Measurements from ENCODE around the gene EIF1AX. TPM values are rescaled to one million over a fixed set of nuclear protein-coding genes. Genes with fewer than 3 reads are reported as not detected.

The EIF1AX gene
- total and polyA plus RNA-seq, 7 experiments from 2014 or later: 40.2 to 133 (median 59.1) TPM

DNA sequence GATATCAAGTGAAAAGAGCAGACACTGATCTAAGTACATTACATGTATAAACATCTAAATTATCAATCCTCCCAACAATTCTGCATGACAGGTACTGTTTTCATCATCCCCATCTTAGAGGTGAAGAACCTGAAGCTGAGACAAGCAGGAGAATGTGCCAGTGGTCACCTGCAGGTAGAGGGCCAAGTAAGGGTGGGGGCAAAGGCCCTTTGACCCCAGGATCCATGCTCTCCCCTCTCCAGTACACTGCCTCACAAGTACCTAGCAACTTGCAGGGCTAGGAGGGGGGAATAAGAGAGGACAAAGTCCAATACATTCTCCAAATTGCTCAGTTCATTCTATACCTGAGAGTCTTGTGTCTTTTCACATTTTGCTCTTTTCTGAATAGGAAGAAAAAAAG, 16.7 kb downstream of the EIF1AX start:
- H3K27ac Mint-ChIP-seq: peak overlapping the region in 1 of 9 donors; percentile 47
- POLR2A ChIA-PET: no interaction called here

DNA sequence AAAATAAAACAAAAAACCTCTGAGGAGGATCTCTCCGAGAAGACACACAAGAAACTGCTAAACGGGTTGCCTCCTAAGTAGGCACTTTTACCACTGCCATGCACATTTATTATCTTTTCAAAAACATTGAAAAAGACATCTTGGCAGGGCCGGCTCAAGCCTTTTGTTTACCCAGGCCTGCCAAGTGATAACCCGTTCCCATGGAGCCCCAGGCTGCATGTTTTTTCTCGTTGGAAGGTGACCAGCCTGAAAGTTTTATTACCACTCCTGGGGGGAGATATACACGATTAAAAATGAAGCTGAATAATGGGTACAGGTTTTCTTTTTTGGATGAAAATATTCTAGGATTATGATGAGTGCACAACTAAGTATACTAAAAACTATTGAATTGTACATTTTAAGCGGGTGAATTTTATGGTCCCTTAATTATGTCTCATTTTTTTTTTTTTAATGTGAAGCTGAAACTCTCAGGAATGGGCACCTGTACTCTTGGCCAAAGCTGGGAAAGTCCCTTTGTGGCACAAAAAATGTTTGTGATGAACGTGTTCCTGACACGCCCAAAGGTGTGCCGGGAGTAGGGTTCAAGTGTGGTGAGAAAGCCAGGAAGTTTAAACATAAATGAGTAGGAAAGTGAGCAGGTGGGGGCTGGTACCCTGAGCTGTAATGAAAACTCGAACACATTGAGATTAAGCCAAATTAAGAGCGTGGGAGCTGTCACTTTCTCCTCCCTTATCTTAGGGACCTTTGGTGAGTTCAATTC, 23.4 kb downstream of the EIF1AX start:
- ChIA-PET POLR2A (no interaction called here), CTCF (interaction anchor here (0.7 kb wide), 1 partner anchor 252 kb away, joined by 4 read pairs; no protein-coding TSS in a partner anchor)
- Histone ChIP-seq H3K27ac (ENCODE audit: low read depth, low read length) (no peak overlapping the region), H3K36me3 (ENCODE audit: control insufficient read depth in 2 of 3, insufficient read depth in 3 of 3, low read length in 3 of 3) (no peaks in the 10 kb centered on the region), H3K4me3 (ENCODE audit: low read length) (no peak overlapping the region), H3K4me1 (ENCODE audit: control insufficient read depth in 2 of 2, insufficient read depth in 2 of 2, low read length in 2 of 2) (peaks cover 0 to 3% of the 10 kb centered on the region in 2 donors), H3K27me3 (ENCODE audit: control insufficient read depth in 2 of 2, insufficient read depth in 2 of 2, low read length in 2 of 2) (peaks cover 0 to 2% of the 10 kb centered on the region in 2 donors), H3K9me3 (ENCODE audit: control insufficient read depth in 2 of 3, low read length in 3 of 3) (no peaks in the 10 kb centered on the region)
- Mint-ChIP-seq H3K4me1 (peaks cover 0 to 17% (median 5%) of the 10 kb centered on the region in 7 donors), H3K27me3 (peaks cover 12 to 38% (median 18%) of the 10 kb centered on the region in 5 donors), H3K36me3 (peaks cover 0 to 3% (median 0%) of the 10 kb centered on the region in 5 donors), H3K4me3 (peak overlapping the region in 2 of 10 donors; percentile 3 to 39), H3K27ac (no peak overlapping the region), H3K9me3 (no peaks in the 10 kb centered on the region)
- ATAC-seq: no peak
- no peak for DNase-seq
- intact Hi-C loops (cut with micrococcal nuclease): no loop called here

More for the DNA sequence above, 16.7 kb downstream of the EIF1AX start:
- Histone ChIP-seq H3K27me3 (ENCODE audit: control insufficient read depth in 2 of 2, insufficient read depth in 2 of 2, low read length in 2 of 2) (no peaks in the 10 kb centered on the region), H3K27ac (ENCODE audit: low read depth, low read length) (no peak overlapping the region), H3K9me3 (ENCODE audit: control insufficient read depth in 2 of 3, low read length in 3 of 3) (no peaks in the 10 kb centered on the region), H3K4me1 (ENCODE audit: control insufficient read depth in 2 of 2, insufficient read depth in 2 of 2, low read length in 2 of 2) (no peaks in the 10 kb centered on the region), H3K4me3 (ENCODE audit: low read length) (no peak overlapping the region), H3K36me3 (ENCODE audit: control insufficient read depth in 2 of 3, insufficient read depth in 3 of 3, low read length in 3 of 3) (peaks cover 0 to 4% (median 0%) of the 10 kb centered on the region in 3 experiments)
- DNase-seq: no peak
- Mint-ChIP-seq H3K36me3 (peaks cover 0 to 15% (median 0%) of the 10 kb centered on the region in 5 donors), H3K27me3 (no peaks in the 10 kb centered on the region), H3K4me3 (no peak overlapping the region), H3K4me1 (peaks cover 0 to 6% (median 0%) of the 10 kb centered on the region in 7 donors), H3K9me3 (no peaks in the 10 kb centered on the region)
- no peak for ATAC-seq
- intact Hi-C loops (cut with micrococcal nuclease): loop anchor here (5.0 kb wide), 2 partner anchors 218 to 753 kb away; no protein-coding TSS in a partner anchor
- CTCF ChIA-PET: interaction anchor here (0.7 kb wide), 1 partner anchor 15 kb away, joined by 3 read pairs; no protein-coding TSS in a partner anchor

DNA sequence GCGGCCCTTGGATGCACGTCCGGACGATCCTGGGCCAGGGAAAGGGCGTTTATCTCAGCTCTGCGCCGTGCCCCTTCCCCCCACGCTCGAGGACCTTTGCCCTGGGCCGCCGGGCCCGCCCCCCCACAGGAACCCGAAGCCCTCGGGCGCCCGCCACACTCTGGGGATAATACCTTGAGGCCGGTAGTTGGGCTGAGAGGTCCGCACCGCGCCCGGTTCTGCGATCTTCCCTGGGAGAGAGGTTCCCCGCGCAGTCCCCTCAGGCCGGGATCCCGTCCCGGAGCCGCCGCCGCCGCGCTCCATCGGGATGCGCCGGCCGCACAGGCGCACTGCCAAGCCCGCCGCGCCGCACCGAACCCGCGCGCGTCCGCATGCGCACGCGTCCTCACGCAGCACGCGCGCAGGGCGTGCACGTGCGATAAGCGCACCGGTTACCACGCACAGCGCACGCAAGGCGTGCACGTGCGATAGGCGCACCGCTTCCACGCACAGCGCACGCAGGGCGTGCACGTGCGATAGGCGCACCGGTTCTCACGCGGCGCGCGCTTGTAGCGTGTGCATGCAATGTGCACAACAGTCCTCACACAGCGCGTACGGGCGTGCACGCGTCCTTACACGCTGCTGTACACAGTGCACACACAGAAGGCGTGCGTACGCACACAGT, 24.9 kb downstream of the EIF1AX start, which contains the start of gene MAP7D2:
MAP7D2 (minus strand) TSS at position 331 of the 664 bp plus-strand sequence; CDS start at position 303, 28 bp downstream.
- Histone ChIP-seq H3K27me3 (ENCODE audit: control insufficient read depth in 2 of 2, insufficient read depth in 2 of 2, low read length in 2 of 2) (peaks cover 0 to 2% of the 10 kb centered on the region in 2 donors), H3K9me3 (ENCODE audit: control insufficient read depth in 2 of 3, low read length in 3 of 3) (no peaks in the 10 kb centered on the region), H3K36me3 (ENCODE audit: control insufficient read depth in 2 of 3, insufficient read depth in 3 of 3, low read length in 3 of 3) (no peaks in the 10 kb centered on the region), H3K4me3 (ENCODE audit: low read length) (no peak within 1 kb of the TSS), H3K4me1 (ENCODE audit: control insufficient read depth in 2 of 2, insufficient read depth in 2 of 2, low read length in 2 of 2) (peaks cover 0 to 3% of the 10 kb centered on the region in 2 donors), H3K27ac (ENCODE audit: low read depth, low read length) (no peak within 1 kb of the TSS)
- no peaks in the 10 kb centered on the region for H3K9me3 Mint-ChIP-seq
- peaks cover 0 to 7% (median 0%) of the 10 kb centered on the region in 5 donors for H3K36me3 Mint-ChIP-seq
- DNase-seq (no peak), ATAC-seq (no peak)
- H3K4me3 Mint-ChIP-seq: peak within 1 kb of the TSS in 9 of 10 donors; percentile 2 to 71 (median 53)
- intact Hi-C loops (cut with micrococcal nuclease): no loop called here
- POLR2A ChIA-PET: no interaction called here
- H3K4me1 Mint-ChIP-seq: peaks cover 0 to 17% (median 5%) of the 10 kb centered on the region in 7 donors
- no peak within 1 kb of the TSS for H3K27ac Mint-ChIP-seq
- peaks cover 12 to 38% (median 18%) of the 10 kb centered on the region in 5 donors for H3K27me3 Mint-ChIP-seq
- CTCF ChIA-PET: no interaction called here

DNA sequence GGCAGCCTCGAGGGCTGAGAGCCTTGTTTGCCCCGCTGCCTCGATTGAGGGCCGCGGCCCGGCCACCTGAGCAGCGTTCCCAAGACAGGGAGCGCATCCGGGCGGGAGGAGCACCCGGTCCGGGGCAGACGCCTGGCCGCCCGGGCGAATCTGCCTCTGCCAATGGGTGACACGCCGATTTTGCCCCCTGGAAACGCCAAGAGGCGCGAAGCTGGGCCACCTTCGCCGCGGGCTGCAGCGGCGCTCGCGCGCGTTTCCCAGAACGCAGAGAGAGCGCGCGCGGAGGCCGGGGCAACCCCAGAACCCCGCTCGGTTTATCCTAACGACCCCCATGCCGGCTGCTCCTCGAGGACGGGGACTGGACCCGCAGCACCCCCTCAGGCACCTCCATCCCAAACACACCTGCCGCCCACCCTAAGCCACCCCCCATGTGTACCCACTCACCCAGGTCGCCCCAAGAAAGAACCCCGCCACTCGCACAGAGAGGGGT, 25.5 kb downstream of the EIF1AX start:
- H3K4me3 Mint-ChIP-seq: peak overlapping the region in 8 of 10 donors; percentile 35 to 71 (median 56)
- no peak for DNase-seq
- H3K9me3 Mint-ChIP-seq: no peaks in the 10 kb centered on the region
- peaks cover 0 to 7% (median 0%) of the 10 kb centered on the region in 5 donors for H3K36me3 Mint-ChIP-seq
- no peak overlapping the region for H3K4me3 ChIP-seq (ENCODE audit: low read length)
- POLR2A ChIA-PET: no interaction called here
- peaks cover 0 to 3% of the 10 kb centered on the region in 2 donors for H3K4me1 ChIP-seq (ENCODE audit: control insufficient read depth in 2 of 2, insufficient read depth in 2 of 2, low read length in 2 of 2)
- H3K36me3 ChIP-seq (ENCODE audit: control insufficient read depth in 2 of 3, insufficient read depth in 3 of 3, low read length in 3 of 3): no peaks in the 10 kb centered on the region
- H3K27ac Mint-ChIP-seq: no peak overlapping the region
- ATAC-seq: no peak
- intact Hi-C loops (cut with micrococcal nuclease): no loop called here
- no peaks in the 10 kb centered on the region for H3K9me3 ChIP-seq (ENCODE audit: control insufficient read depth in 2 of 3, low read length in 3 of 3)
- H3K27me3 Mint-ChIP-seq: peaks cover 12 to 38% (median 18%) of the 10 kb centered on the region in 5 donors
- CTCF ChIA-PET: no interaction called here
- peaks cover 0 to 17% (median 5%) of the 10 kb centered on the region in 7 donors for H3K4me1 Mint-ChIP-seq
- no peak overlapping the region for H3K27ac ChIP-seq (ENCODE audit: low read depth, low read length)
- H3K27me3 ChIP-seq (ENCODE audit: control insufficient read depth in 2 of 2, insufficient read depth in 2 of 2, low read length in 2 of 2): peaks cover 0 to 2% of the 10 kb centered on the region in 2 donors

DNA sequence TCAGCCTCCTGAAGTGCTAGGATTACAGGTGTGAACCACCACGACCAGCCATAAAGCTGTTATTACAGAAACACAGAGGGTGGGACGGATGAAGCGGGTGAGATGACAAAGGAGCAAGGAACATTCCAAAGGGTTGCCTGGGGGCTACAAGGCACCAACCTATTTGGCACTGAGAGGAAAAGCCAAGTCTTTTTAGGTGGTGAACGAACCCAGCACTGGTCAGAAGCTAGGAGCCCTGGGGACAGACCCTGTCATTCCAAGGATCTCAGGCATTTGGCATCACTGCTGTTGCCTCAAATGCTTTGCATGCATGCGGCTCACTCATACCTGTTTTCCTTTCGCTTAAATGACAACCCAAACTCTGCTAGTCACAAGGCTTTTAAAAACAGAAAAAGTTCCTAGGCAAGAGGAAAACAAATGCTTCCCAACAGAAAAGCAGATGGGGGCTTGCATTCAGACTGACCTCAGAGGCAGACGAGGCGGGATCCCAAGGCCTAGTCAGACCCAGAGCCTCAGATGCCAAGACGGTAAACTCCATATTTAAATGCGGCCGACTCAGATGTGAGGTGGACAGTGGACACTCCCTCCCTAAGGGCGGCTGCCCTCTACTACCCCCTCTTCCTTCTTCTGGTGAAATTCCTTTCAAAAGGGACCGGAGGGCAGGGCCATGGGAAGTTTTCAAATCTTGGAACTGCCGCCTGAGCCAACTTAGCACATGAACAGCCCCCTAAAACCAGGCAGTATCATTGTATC, 29.4 kb downstream of the EIF1AX start:
- no peaks in the 10 kb centered on the region for H3K9me3 ChIP-seq (ENCODE audit: control insufficient read depth in 2 of 3, low read length in 3 of 3)
- Mint-ChIP-seq H3K9me3 (no peaks in the 10 kb centered on the region), H3K4me3 (no peak overlapping the region), H3K27me3 (peaks cover 12 to 25% (median 18%) of the 10 kb centered on the region in 5 donors), H3K27ac (no peak overlapping the region), H3K36me3 (peaks cover 0 to 7% (median 0%) of the 10 kb centered on the region in 5 donors), H3K4me1 (peaks cover 0 to 8% (median 0%) of the 10 kb centered on the region in 7 donors)
- intact Hi-C loops (cut with micrococcal nuclease): no loop called here
- peaks cover 0 to 2% of the 10 kb centered on the region in 2 donors for H3K27me3 ChIP-seq (ENCODE audit: control insufficient read depth in 2 of 2, insufficient read depth in 2 of 2, low read length in 2 of 2)
- ChIA-PET POLR2A (no interaction called here), CTCF (no interaction called here)
- H3K4me3 ChIP-seq (ENCODE audit: low read length): no peak overlapping the region
- H3K4me1 ChIP-seq (ENCODE audit: control insufficient read depth in 2 of 2, insufficient read depth in 2 of 2, low read length in 2 of 2): no peaks in the 10 kb centered on the region
- H3K27ac ChIP-seq (ENCODE audit: low read depth, low read length): no peak overlapping the region
- no peak for ATAC-seq
- DNase-seq: no peak
- no peaks in the 10 kb centered on the region for H3K36me3 ChIP-seq (ENCODE audit: control insufficient read depth in 2 of 3, insufficient read depth in 3 of 3, low read length in 3 of 3)

DNA sequence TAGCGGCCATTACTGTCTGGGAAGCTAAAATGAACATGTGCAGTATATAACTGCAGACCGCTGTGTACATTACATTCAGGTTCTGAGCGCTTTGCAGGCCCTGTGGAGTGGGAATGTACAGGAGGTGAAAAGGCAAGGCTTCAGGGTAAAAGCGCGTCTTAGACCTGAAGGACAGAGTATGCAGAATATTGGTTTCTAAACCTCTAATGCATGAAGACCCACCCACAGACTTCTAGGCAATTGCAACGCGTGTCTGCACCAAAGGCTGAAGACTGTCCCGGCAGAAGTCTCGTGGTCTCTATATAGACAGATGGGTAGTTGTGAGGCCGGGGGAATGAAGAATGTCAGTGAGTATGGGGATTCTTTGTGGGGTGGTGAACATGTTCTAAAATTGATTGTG, 30.4 kb downstream of the EIF1AX start:
- Histone ChIP-seq H3K4me1 (ENCODE audit: control insufficient read depth in 2 of 2, insufficient read depth in 2 of 2, low read length in 2 of 2) (no peaks in the 10 kb centered on the region), H3K4me3 (ENCODE audit: low read length) (no peak overlapping the region), H3K27ac (ENCODE audit: low read depth, low read length) (no peak overlapping the region), H3K36me3 (ENCODE audit: control insufficient read depth in 2 of 3, insufficient read depth in 3 of 3, low read length in 3 of 3) (no peaks in the 10 kb centered on the region), H3K9me3 (ENCODE audit: control insufficient read depth in 2 of 3, low read length in 3 of 3) (no peaks in the 10 kb centered on the region), H3K27me3 (ENCODE audit: control insufficient read depth in 2 of 2, insufficient read depth in 2 of 2, low read length in 2 of 2) (peaks cover 0 to 2% of the 10 kb centered on the region in 2 donors)
- CTCF ChIA-PET: no interaction called here
- POLR2A ChIA-PET: no interaction called here
- no peak for ATAC-seq
- Mint-ChIP-seq H3K4me3 (no peak overlapping the region), H3K27ac (no peak overlapping the region), H3K27me3 (peaks cover 12 to 22% (median 20%) of the 10 kb centered on the region in 5 donors), H3K36me3 (peaks cover 0 to 13% (median 0%) of the 10 kb centered on the region in 5 donors), H3K4me1 (peaks cover 0 to 8% (median 0%) of the 10 kb centered on the region in 7 donors), H3K9me3 (no peaks in the 10 kb centered on the region)
- no peak for DNase-seq
- intact Hi-C loops (cut with micrococcal nuclease): no loop called here
